HepG2 (cell line): Measurements from ENCODE around the gene SLC45A3. TPM values are rescaled to one million over a fixed set of nuclear protein-coding genes. Genes with fewer than 3 reads are reported as not detected.

Experiments
- AHR ChIP-seq: IDR thresholded peaks from 2 replicates; pipeline ENCODE4 v1.6.1; 2018; ENCODE audit warnings: missing genetic modification reagents, missing compliant biosample characterization
- CEBPB ChIP-seq: IDR thresholded peaks from 2 replicates; pipeline ENCODE4 v1.6.1; 2011; ENCODE audit warnings: low read depth, low read length, improper control_type of control experiment, borderline replicate concordance
- ETV5 ChIP-seq: IDR thresholded peaks from 2 replicates; pipeline ENCODE4 v1.6.1; 2018; ENCODE audit warnings: missing biosample characterization, missing genetic modification reagents, inconsistent platforms, borderline replicate concordance
- GPN1 ChIP-seq: sonication (generic); formaldehyde crosslinking; IDR thresholded peaks from 2 replicates; pipeline ENCODE4 v1.5.1; 2020; ENCODE audit warnings: missing genetic modification reagents, borderline replicate concordance
- HDAC1 ChIP-seq: sonication (generic); formaldehyde crosslinking; IDR thresholded peaks from 2 replicates; pipeline ENCODE4 v1.5.1; 2020; ENCODE audit warnings: mild to moderate bottlenecking, missing genetic modification reagents
- HIVEP1 ChIP-seq: sonication (generic); formaldehyde crosslinking; IDR thresholded peaks from 2 replicates; pipeline ENCODE4 v1.4.0; 2020; ENCODE audit warnings: mild to moderate bottlenecking, missing genetic modification reagents
- KDM2A ChIP-seq: sonication (generic); formaldehyde crosslinking; IDR thresholded peaks from 2 replicates; pipeline ENCODE4 v1.4.0; 2020; ENCODE audit warnings: low read depth, missing genetic modification reagents, borderline replicate concordance
- KDM3A ChIP-seq: IDR thresholded peaks from 2 replicates; pipeline ENCODE4 v1.6.1; 2018; ENCODE audit warnings: low read depth, missing compliant biosample characterization
- MEIS2 ChIP-seq: sonication (generic); formaldehyde crosslinking; IDR thresholded peaks from 2 replicates; pipeline ENCODE4 v1.9.0; 2021; ENCODE audit warnings: mild to moderate bottlenecking, missing genetic modification reagents
- MTA3 ChIP-seq: sonication (generic); formaldehyde crosslinking; IDR thresholded peaks from 2 replicates; pipeline ENCODE4 v1.4.0; 2020; ENCODE audit warnings: missing genetic modification reagents
- NFIB ChIP-seq: sonication (generic); formaldehyde crosslinking; IDR thresholded peaks from 2 replicates; pipeline ENCODE4 v1.9.0; 2021; ENCODE audit warnings: missing genetic modification reagents, mild to moderate bottlenecking, borderline replicate concordance
- RARA ChIP-seq: IDR thresholded peaks from 2 replicates; pipeline ENCODE4 v1.6.1; 2016; ENCODE audit warnings: missing genetic modification reagents, missing compliant biosample characterization
- ZC3H4 ChIP-seq: sonication (generic); formaldehyde crosslinking; IDR thresholded peaks from 2 replicates; pipeline ENCODE4 v1.4.0; 2020; ENCODE audit warnings: missing genetic modification reagents, borderline replicate concordance
- ZFP36L1 ChIP-seq: sonication (generic); formaldehyde crosslinking; IDR thresholded peaks from 2 replicates; pipeline ENCODE4 v1.8.0; 2022; ENCODE audit warnings: mild to moderate bottlenecking, missing genetic modification reagents, moderate library complexity
- ZNF713 ChIP-seq: sonication (generic); formaldehyde crosslinking; IDR thresholded peaks from 2 replicates; pipeline ENCODE4 v1.4.0; 2020; ENCODE audit warnings: mild to moderate bottlenecking, missing genetic modification reagents
- polyA plus RNA-seq, 8 experiments: library from polyadenylated mRNA; depleted of rRNA in 3 of 8; stranded (reverse) in 7 of 8; unstranded in 1 of 8; fragments of >200 nt; fragmentation: Illumina TruSeq in 4 of 8; extraction: Trizol in 4 of 8; gene quantifications; 2 replicates each; pipeline versions ENCODE4 v1.2.1 to v1.2.3, GENCODE V29; 2011 to 2016; ENCODE audit warnings: low read depth in 4 of 8, missing spikeins in 1 of 8, mixed read lengths in 1 of 8; ENCODE audit not compliant: insufficient read depth in 1 of 8
- total RNA-seq, 5 experiments: library from RNA; depleted of rRNA; stranded (reverse); fragments of >200 nt; fragmentation: Illumina TruSeq; extraction: Trizol; gene quantifications; 2 replicates each; pipeline ENCODE4 v1.2.3, GENCODE V29; 2016; ENCODE audit warnings: low read depth in 1 of 5
- TF ChIP-seq, protein P1 (sequence below): IDR thresholded peaks from 2 replicates; pipeline ENCODE4 v1.6.1; 2016; ENCODE audit warnings: control low read depth
- TF ChIP-seq, protein P2 (sequence below): sonication (generic); formaldehyde crosslinking; IDR thresholded peaks from 2 replicates; pipeline ENCODE4 v1.5.1; 2020; ENCODE audit warnings: mild to moderate bottlenecking, missing genetic modification reagents, moderate library complexity
- TF ChIP-seq, protein P3 (sequence below): sonication (generic); formaldehyde crosslinking; IDR thresholded peaks from 2 replicates; pipeline ENCODE4 v1.5.0; 2020; ENCODE audit warnings: missing genetic modification reagents
- TF ChIP-seq, protein P4 (sequence below): sonication (generic); formaldehyde crosslinking; IDR thresholded peaks from 2 replicates; pipeline ENCODE4 v1.4.0; 2020; ENCODE audit warnings: missing genetic modification reagents
- TF ChIP-seq, protein P5 (sequence below): sonication (generic); formaldehyde crosslinking; IDR thresholded peaks from 2 replicates; pipeline ENCODE4 v1.5.1; 2020; ENCODE audit warnings: missing genetic modification reagents, mild to moderate bottlenecking, borderline replicate concordance

Gene SLC45A3
- total and polyA plus RNA-seq, 2 of the 13 experiments (the other 11 are each of a cell fraction or from before 2014, with no cell fraction given): 3.4 to 4.1 TPM

DNA sequence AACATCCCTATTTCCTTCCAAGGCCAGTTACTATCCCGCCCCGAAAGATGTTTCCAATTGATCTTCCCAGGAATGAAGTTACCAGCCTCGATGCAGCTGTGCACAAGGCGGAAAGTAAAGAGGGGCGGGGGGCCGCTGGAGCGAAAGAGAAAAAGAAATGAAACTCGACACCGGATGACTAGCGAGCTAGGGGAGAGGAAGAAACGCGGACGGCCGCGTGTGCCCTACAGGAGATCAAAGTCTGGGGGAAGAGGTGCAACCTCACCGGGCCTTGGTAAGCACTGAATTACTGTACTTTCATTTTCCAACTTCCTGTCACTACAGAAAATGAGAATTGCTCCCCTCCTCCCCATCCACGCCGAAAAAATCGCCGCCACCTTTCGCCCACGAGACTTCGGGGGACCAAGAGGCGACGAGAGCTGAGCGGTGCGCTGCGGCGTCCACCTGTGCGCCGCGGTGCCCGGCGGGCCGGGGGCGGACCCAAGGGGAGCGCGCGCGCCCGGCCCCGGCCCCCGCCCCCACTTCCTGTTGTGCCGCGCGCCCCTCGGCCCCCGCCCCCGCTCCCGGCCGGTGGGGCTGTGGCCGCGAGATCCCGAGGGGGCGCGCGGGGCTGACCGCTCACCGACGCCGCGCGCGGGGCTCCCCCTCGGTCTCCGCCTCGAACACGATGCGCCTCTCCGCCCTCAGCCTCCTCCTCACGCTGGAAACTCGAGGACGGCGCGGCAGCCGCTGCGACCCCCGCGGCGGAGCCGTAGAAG, 49.1 kb downstream of the SLC45A3 start (continued):
- TF ChIP-seq, protein P1, sequence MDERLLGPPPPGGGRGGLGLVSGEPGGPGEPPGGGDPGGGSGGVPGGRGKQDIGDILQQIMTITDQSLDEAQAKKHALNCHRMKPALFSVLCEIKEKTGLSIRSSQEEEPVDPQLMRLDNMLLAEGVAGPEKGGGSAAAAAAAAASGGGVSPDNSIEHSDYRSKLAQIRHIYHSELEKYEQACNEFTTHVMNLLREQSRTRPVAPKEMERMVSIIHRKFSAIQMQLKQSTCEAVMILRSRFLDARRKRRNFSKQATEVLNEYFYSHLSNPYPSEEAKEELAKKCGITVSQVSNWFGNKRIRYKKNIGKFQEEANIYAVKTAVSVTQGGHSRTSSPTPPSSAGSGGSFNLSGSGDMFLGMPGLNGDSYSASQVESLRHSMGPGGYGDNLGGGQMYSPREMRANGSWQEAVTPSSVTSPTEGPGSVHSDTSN (CRISPR knock-in tag): no peak
- TF ChIP-seq HIVEP1 (CRISPR knock-in tag) (no peak), ETV5 (CRISPR knock-in tag) (peak; percentile 77; the same call in 1 of the 2 replicates), RARA (0 out of 2 replicates have a peak, but pooled peaks have one; percentile 5), ZC3H4 (CRISPR knock-in tag) (peak; percentile 60; the same call in 1 of the 2 replicates), GPN1 (CRISPR knock-in tag) (no peak), MTA3 (no peak), ZFP36L1 (CRISPR knock-in tag) (peak; percentile 64; the same call in 1 of the 2 replicates), NFIB (no peak), AHR (CRISPR knock-in tag) (0 out of 2 replicates have a peak, but pooled peaks have one; percentile 6), KDM3A (CRISPR knock-in tag) (no peak), ZNF713 (CRISPR knock-in tag) (no peak), CEBPB (no peak), KDM2A (CRISPR knock-in tag) (peak; percentile 37), HDAC1 (no peak), MEIS2 (peak; percentile 66; the same call in 1 of the 2 replicates)
- TF ChIP-seq, protein P2, sequence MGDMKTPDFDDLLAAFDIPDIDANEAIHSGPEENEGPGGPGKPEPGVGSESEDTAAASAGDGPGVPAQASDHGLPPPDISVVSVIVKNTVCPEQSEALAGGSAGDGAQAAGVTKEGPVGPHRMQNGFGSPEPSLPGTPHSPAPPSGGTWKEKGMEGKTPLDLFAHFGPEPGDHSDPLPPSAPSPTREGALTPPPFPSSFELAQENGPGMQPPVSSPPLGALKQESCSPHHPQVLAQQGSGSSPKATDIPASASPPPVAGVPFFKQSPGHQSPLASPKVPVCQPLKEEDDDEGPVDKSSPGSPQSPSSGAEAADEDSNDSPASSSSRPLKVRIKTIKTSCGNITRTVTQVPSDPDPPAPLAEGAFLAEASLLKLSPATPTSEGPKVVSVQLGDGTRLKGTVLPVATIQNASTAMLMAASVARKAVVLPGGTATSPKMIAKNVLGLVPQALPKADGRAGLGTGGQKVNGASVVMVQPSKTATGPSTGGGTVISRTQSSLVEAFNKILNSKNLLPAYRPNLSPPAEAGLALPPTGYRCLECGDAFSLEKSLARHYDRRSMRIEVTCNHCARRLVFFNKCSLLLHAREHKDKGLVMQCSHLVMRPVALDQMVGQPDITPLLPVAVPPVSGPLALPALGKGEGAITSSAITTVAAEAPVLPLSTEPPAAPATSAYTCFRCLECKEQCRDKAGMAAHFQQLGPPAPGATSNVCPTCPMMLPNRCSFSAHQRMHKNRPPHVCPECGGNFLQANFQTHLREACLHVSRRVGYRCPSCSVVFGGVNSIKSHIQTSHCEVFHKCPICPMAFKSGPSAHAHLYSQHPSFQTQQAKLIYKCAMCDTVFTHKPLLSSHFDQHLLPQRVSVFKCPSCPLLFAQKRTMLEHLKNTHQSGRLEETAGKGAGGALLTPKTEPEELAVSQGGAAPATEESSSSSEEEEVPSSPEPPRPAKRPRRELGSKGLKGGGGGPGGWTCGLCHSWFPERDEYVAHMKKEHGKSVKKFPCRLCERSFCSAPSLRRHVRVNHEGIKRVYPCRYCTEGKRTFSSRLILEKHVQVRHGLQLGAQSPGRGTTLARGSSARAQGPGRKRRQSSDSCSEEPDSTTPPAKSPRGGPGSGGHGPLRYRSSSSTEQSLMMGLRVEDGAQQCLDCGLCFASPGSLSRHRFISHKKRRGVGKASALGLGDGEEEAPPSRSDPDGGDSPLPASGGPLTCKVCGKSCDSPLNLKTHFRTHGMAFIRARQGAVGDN (CRISPR knock-in tag): peak; percentile 42; the same call in 1 of the 2 replicates
- TF ChIP-seq, protein P3, sequence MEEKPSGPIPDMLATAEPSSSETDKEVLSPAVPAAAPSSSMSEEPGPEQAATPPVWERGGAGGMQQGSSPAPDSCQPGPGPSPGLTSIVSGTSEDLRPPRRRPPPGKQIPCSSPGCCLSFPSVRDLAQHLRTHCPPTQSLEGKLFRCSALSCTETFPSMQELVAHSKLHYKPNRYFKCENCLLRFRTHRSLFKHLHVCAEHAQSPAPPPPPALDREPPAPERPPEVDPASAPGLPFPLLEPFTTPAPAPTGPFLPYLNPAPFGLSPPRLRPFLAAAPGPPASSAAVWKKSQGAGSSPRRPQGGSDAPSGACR (CRISPR knock-in tag): no peak
- TF ChIP-seq, protein P4, sequence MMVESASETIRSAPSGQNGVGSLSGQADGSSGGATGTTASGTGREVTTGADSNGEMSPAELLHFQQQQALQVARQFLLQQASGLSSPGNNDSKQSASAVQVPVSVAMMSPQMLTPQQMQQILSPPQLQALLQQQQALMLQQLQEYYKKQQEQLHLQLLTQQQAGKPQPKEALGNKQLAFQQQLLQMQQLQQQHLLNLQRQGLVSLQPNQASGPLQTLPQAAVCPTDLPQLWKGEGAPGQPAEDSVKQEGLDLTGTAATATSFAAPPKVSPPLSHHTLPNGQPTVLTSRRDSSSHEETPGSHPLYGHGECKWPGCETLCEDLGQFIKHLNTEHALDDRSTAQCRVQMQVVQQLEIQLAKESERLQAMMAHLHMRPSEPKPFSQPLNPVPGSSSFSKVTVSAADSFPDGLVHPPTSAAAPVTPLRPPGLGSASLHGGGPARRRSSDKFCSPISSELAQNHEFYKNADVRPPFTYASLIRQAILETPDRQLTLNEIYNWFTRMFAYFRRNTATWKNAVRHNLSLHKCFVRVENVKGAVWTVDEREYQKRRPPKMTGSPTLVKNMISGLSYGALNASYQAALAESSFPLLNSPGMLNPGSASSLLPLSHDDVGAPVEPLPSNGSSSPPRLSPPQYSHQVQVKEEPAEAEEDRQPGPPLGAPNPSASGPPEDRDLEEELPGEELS (CRISPR knock-in tag): peak; percentile 35; the same call in 1 of the 2 replicates
- TF ChIP-seq, protein P5, sequence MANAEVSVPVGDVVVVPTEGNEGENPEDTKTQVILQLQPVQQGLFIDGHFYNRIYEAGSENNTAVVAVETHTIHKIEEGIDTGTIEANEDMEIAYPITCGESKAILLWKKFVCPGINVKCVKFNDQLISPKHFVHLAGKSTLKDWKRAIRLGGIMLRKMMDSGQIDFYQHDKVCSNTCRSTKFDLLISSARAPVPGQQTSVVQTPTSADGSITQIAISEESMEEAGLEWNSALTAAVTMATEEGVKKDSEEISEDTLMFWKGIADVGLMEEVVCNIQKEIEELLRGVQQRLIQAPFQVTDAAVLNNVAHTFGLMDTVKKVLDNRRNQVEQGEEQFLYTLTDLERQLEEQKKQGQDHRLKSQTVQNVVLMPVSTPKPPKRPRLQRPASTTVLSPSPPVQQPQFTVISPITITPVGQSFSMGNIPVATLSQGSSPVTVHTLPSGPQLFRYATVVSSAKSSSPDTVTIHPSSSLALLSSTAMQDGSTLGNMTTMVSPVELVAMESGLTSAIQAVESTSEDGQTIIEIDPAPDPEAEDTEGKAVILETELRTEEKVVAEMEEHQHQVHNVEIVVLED: 0 out of 2 replicates have a peak, but pooled peaks have one; percentile 28
